GM19438 (cell line): Measurements from ENCODE around the gene CLCC1.
A peak's percentile ranks its signal among the peaks of the same experiment; 100 is the strongest.
"Not testable (repeated sequence)": the region's sequence is repeated elsewhere in the genome, so short reads cannot be mapped to it uniquely, and the experiment has no call there.

Experiments used
- ATAC-seq: cut with Tn5 transposase; IDR thresholded peaks from one replicate; pipeline ENCODE4 v1.9.1; 2021; ENCODE audit warnings: low read depth; ENCODE audit not compliant: unreplicated experiment

CLCC1 gene

GRCh38 chr1:108963052-108963686 lies at the start of gene CLCC1:
TSS of gene CLCC1 (minus strand) at chr1:108963484. CDS start at chr1:108950437, 13,047 bp downstream.
- ATAC-seq, result peak; percentile 92

GRCh38 chr1:109011335-109011734 lies 48.1 kb upstream of the CLCC1 start:
- ATAC-seq, result no peak

GRCh38 chr1:108996622-108997021 lies 33.3 kb upstream of the CLCC1 start:
- ATAC-seq, result not testable (repeated sequence)

- no peak for ATAC-seq
These were observed 19.8 kb upstream of the CLCC1 start for GRCh38 chr1:108983114-108983513.

- no peak for ATAC-seq
These were observed 13.4 kb upstream of the CLCC1 start for GRCh38 chr1:108976658-108977057.

- no peak for ATAC-seq
These were observed 9.7 kb upstream of the CLCC1 start for GRCh38 chr1:108972951-108973350.

- ATAC-seq, result no peak
These were observed 6.1 kb upstream of the CLCC1 start for GRCh38 chr1:108969346-108969745.

GRCh38 chr1:108962681-108963051 lies 618 bp downstream of the CLCC1 start:
- ATAC-seq, result no peak

GRCh38 chr1:108961752-108962486 lies 1.4 kb downstream of the CLCC1 start:
- no peak for ATAC-seq

GRCh38 chr1:108961198-108961597 lies 2.1 kb downstream of the CLCC1 start:
- ATAC-seq, result no peak

- no peak for ATAC-seq
These were observed 2.6 kb downstream of the CLCC1 start for GRCh38 chr1:108960719-108961118.

GRCh38 chr1:108957888-108958287 lies 5.4 kb downstream of the CLCC1 start:
- ATAC-seq, result no peak

GRCh38 chr1:108955881-108956280 lies 7.4 kb downstream of the CLCC1 start:
- no peak for ATAC-seq

GRCh38 chr1:108955111-108955510 lies 8.2 kb downstream of the CLCC1 start:
- no peak for ATAC-seq

GRCh38 chr1:108953452-108953851 lies 9.8 kb downstream of the CLCC1 start:
- ATAC-seq, result no peak

- ATAC-seq, result no peak
These were observed 12.0 kb downstream of the CLCC1 start for GRCh38 chr1:108951242-108951641.

- ATAC-seq, result no peak
These were observed 14.2 kb downstream of the CLCC1 start for GRCh38 chr1:108949044-108949443.

- ATAC-seq, result no peak
These were observed 15.3 kb downstream of the CLCC1 start for GRCh38 chr1:108947871-108948525.

GRCh38 chr1:108936170-108936569 lies 27.1 kb downstream of the CLCC1 start:
- ATAC-seq, result no peak

GRCh38 chr1:108933944-108934343 lies 29.3 kb downstream of the CLCC1 start:
- ATAC-seq, result no peak

- not testable (repeated sequence) for ATAC-seq
These were observed 35.7 kb downstream of the CLCC1 start for GRCh38 chr1:108927565-108927964.

GRCh38 chr1:108925920-108926319 lies 37.4 kb downstream of the CLCC1 start:
- no peak for ATAC-seq
